Colonic mucosa (tissue), 4 donors: ENCODE data around the gene C1QTNF9B. TPM values are rescaled to one million over a fixed set of nuclear protein-coding genes. Genes with fewer than 3 reads are reported as not detected.

ENCODE experiments used
- DNase-seq: peaks from one replicate; pipeline ENCODE4 v3.0.0-alpha.2; 2020
- H3K27ac ChIP-seq: fragments of 200-600 bp; one replicate; pipeline ENCODE4 v1.8.0; 2021
- H3K27me3 ChIP-seq: fragments of 200-600 bp; one replicate; pipeline ENCODE4 v1.8.0; 2021
- H3K36me3 ChIP-seq: fragments of 200-600 bp; one replicate; pipeline ENCODE4 v1.8.0; 2021
- H3K4me1 ChIP-seq: fragments of 200-600 bp; one replicate; pipeline ENCODE4 v1.8.0; 2021; ENCODE audit warnings: mild to moderate bottlenecking
- H3K4me3 ChIP-seq: fragments of 200-600 bp; one replicate; pipeline ENCODE4 v1.8.0; 2021
- H3K9ac ChIP-seq, 2 donors: one replicate each; pipeline ENCODE4 v1.7.0; 2013; ENCODE audit warnings: control low read depth in 2 of 2, low read depth in 2 of 2, low read length in 2 of 2
- H3K9me3 ChIP-seq: fragments of 200-600 bp; one replicate; pipeline ENCODE4 v1.8.0; 2021
- CTCF ChIP-seq: fragments of 200-600 bp; IDR thresholded peaks from one replicate; pipeline ENCODE4 v1.8.0; 2022; ENCODE audit warnings: antibody characterized with exemption, mild to moderate bottlenecking
- intact Hi-C: fragments of 100-400 bp; cut with DNase I; formaldehyde crosslinking; loops from one replicate; pipeline ENCODE4 v1.14.1; 2022
- total RNA-seq, 2 donors: library from RNA; stranded (reverse); fragmentation: NEBNext Ultra II Directional in 1 of 2; extraction: Animal tissue kit (Norgen Biotek cat#: 25700) in 1 of 2; gene quantifications; one replicate each; pipeline ENCODE4 v1.2.1, GENCODE V29; 2021
- donor health status: healthy.
- donor health status: DM: no; HTN: no; CAD: no.
- donor health status: DM: no; HTN: no; CAD: no.

The C1QTNF9B gene
- total RNA-seq, 2 donors from 2014 or later: 0.27 TPM; not detected in 1

- no peak overlapping the region for H3K4me3 ChIP-seq
- H3K27me3 ChIP-seq: no peaks in the 10 kb centered on the region
- intact Hi-C loops: no loop called here
- no peaks in the 10 kb centered on the region for H3K9me3 ChIP-seq
- H3K27ac ChIP-seq: no peak overlapping the region
- DNase-seq: no peak
- H3K4me1 ChIP-seq: no peaks in the 10 kb centered on the region
- TF ChIP-seq CTCF: no peak
- H3K9ac ChIP-seq: no peak overlapping the region
- H3K36me3 ChIP-seq: no peaks in the 10 kb centered on the region
Observed at GRCh38 chr13:23918208-23918607, 20.9 kb upstream of the C1QTNF9B start.

- Histone ChIP-seq H3K9ac (no peak overlapping the region), H3K27me3 (no peaks in the 10 kb centered on the region), H3K9me3 (no peaks in the 10 kb centered on the region), H3K4me3 (no peak overlapping the region), H3K36me3 (no peaks in the 10 kb centered on the region), H3K4me1 (no peaks in the 10 kb centered on the region), H3K27ac (no peak overlapping the region)
- intact Hi-C loops: no loop called here
- TF ChIP-seq CTCF: no peak
- no peak for DNase-seq
Observed at GRCh38 chr13:23915308-23915707, 18.0 kb upstream of the C1QTNF9B start.

- H3K4me3 ChIP-seq: no peak overlapping the region
- DNase-seq: no peak
- no peak overlapping the region for H3K9ac ChIP-seq
- H3K4me1 ChIP-seq: no peaks in the 10 kb centered on the region
- H3K36me3 ChIP-seq: no peaks in the 10 kb centered on the region
- intact Hi-C loops: no loop called here
- H3K27me3 ChIP-seq: no peaks in the 10 kb centered on the region
- no peaks in the 10 kb centered on the region for H3K9me3 ChIP-seq
- no peak overlapping the region for H3K27ac ChIP-seq
- TF ChIP-seq CTCF: no peak
Observed at GRCh38 chr13:23912469-23912868, 15.2 kb upstream of the C1QTNF9B start.

GRCh38 chr13:23909606-23910005, 12.3 kb upstream of the C1QTNF9B start:
- TF ChIP-seq CTCF: no peak
- Histone ChIP-seq H3K36me3 (no peaks in the 10 kb centered on the region), H3K27me3 (peaks cover under 1% of the 10 kb centered on the region), H3K4me3 (no peak overlapping the region), H3K27ac (no peak overlapping the region), H3K9me3 (no peaks in the 10 kb centered on the region), H3K9ac (no peak overlapping the region), H3K4me1 (no peaks in the 10 kb centered on the region)
- intact Hi-C loops: no loop called here
- no peak for DNase-seq

- peaks cover 25% of the 10 kb centered on the region for H3K27me3 ChIP-seq
- H3K4me1 ChIP-seq: peaks cover 7% of the 10 kb centered on the region
- no peak overlapping the region for H3K9ac ChIP-seq
- DNase-seq: no peak
- H3K27ac ChIP-seq: no peak overlapping the region
- no peak for TF ChIP-seq CTCF
- H3K4me3 ChIP-seq: no peak overlapping the region
- intact Hi-C loops: no loop called here
- H3K9me3 ChIP-seq: no peaks in the 10 kb centered on the region
- H3K36me3 ChIP-seq: no peaks in the 10 kb centered on the region
Observed at GRCh38 chr13:23905766-23906165, 8.5 kb upstream of the C1QTNF9B start.

- no peaks in the 10 kb centered on the region for H3K9me3 ChIP-seq
- intact Hi-C loops: no loop called here
- H3K36me3 ChIP-seq: no peaks in the 10 kb centered on the region
- no peak overlapping the region for H3K9ac ChIP-seq
- peaks cover 25% of the 10 kb centered on the region for H3K27me3 ChIP-seq
- no peak for TF ChIP-seq CTCF
- H3K27ac ChIP-seq: no peak overlapping the region
- H3K4me3 ChIP-seq: no peak overlapping the region
- DNase-seq: no peak
- peaks cover 7% of the 10 kb centered on the region for H3K4me1 ChIP-seq
Observed at GRCh38 chr13:23903906-23904280, 6.6 kb upstream of the C1QTNF9B start.
